DND-41 (cell line): ENCODE results near the gene FAR2.
"Not testable (repeated sequence)": the region's sequence is repeated elsewhere in the genome, so short reads cannot be mapped to it uniquely, and the experiment has no call there.

Experiments used
- ATAC-seq: fragments of 200-7000 bp; cut with Tn5 transposase; 3 replicates; pipeline ENCODE4 v1.9.1; 2021; ENCODE audit warnings: low read depth; ENCODE audit not compliant: insufficient read depth
- DNase-seq: peaks from one replicate; pipeline ENCODE4 v3.0.0-alpha.2; 2020
- H2AFZ ChIP-seq: 2 replicates; pipeline ENCODE4 v1.6.0; 2012; ENCODE audit warnings: low read depth, low read length
- H3K27ac ChIP-seq: 2 replicates; pipeline ENCODE4 v1.5.1; 2012; ENCODE audit warnings: low read length, inconsistent platforms
- H3K27me3 ChIP-seq: fragments of 200-600 bp; sonication (generic); 2 replicates; pipeline ENCODE4 v1.6.0; 2012; ENCODE audit warnings: low read length, mild to moderate bottlenecking, inconsistent platforms; ENCODE audit not compliant: insufficient read depth, poor library complexity
- H3K36me3 ChIP-seq: 2 replicates; pipeline ENCODE4 v1.5.1; 2012; ENCODE audit warnings: low read length, inconsistent platforms; ENCODE audit not compliant: insufficient read depth
- H3K4me1 ChIP-seq: 2 replicates; pipeline ENCODE4 v1.5.1; 2012; ENCODE audit warnings: mild to moderate bottlenecking, low read length; ENCODE audit not compliant: insufficient read depth
- H3K4me2 ChIP-seq: 2 replicates; pipeline ENCODE4 v1.6.0; 2012; ENCODE audit warnings: mild to moderate bottlenecking, moderate library complexity, low read length, inconsistent platforms; ENCODE audit not compliant: insufficient read depth
- H3K4me3 ChIP-seq, 2 experiments: fragments of 200-600 bp in 1 of 2; shearing (Covaris generic) in 1 of 2; 2 replicates each; pipeline ENCODE4 v1.5.1; 2012 to 2016; ENCODE audit warnings: inconsistent platforms in 2 of 2, low read length in 2 of 2, mild to moderate bottlenecking in 2 of 2, low read depth in 1 of 2, moderate library complexity in 1 of 2
- H3K79me2 ChIP-seq: 2 replicates; pipeline ENCODE4 v1.6.0; 2012; ENCODE audit warnings: low read length, inconsistent platforms; ENCODE audit not compliant: insufficient read depth
- H3K9ac ChIP-seq: 2 replicates; pipeline ENCODE4 v1.6.0; 2012; ENCODE audit warnings: low read depth, mild to moderate bottlenecking, inconsistent platforms, low read length, moderate library complexity
- H3K9me3 ChIP-seq: 2 replicates; pipeline ENCODE4 v1.5.1; 2012; ENCODE audit warnings: low read length, moderate library complexity, mild to moderate bottlenecking, inconsistent platforms; ENCODE audit not compliant: insufficient read depth, severe bottlenecking
- H4K20me1 ChIP-seq: 2 replicates; pipeline ENCODE4 v1.6.0; 2012; ENCODE audit warnings: low read length; ENCODE audit not compliant: insufficient read depth
- CTCF ChIP-seq: IDR thresholded peaks from 2 replicates; pipeline ENCODE4 v1.5.1; 2012; ENCODE audit warnings: borderline replicate concordance, low read length, moderate library complexity, mild to moderate bottlenecking; ENCODE audit not compliant: poor library complexity, severe bottlenecking; ENCODE audit errors: extremely low read depth
- EZH2 ChIP-seq: IDR thresholded peaks from 3 replicates; pipeline ENCODE4 v1.6.1; 2012; ENCODE audit warnings: borderline replicate concordance, low read depth, mild to moderate bottlenecking, moderate library complexity, low read length, inconsistent platforms; ENCODE audit not compliant: severe bottlenecking

FAR2 gene

GRCh38 chr12:29253906-29254625 lies 105.0 kb downstream of the FAR2 start:
- Histone ChIP-seq H3K27me3 (no peaks in the 10 kb centered on the region), H3K36me3 (no peaks in the 10 kb centered on the region), H3K4me1 (no peaks in the 10 kb centered on the region), H3K9me3 (no peaks in the 10 kb centered on the region), H4K20me1 (no peaks in the 10 kb centered on the region), H3K79me2 (no peaks in the 10 kb centered on the region), H3K9ac (no peak overlapping the region), H3K4me3 (no peak overlapping the region), H3K4me2 (no peak overlapping the region), H3K27ac (no peak overlapping the region), H2AFZ (no peak overlapping the region)
- no peak for DNase-seq
- TF ChIP-seq CTCF (no peak), EZH2 (no peak)
- no peak for ATAC-seq

- Histone ChIP-seq H3K4me1 (no peaks in the 10 kb centered on the region), H3K79me2 (no peaks in the 10 kb centered on the region), H3K9me3 (no peaks in the 10 kb centered on the region), H3K4me2 (no peak overlapping the region), H4K20me1 (no peaks in the 10 kb centered on the region), H3K27ac (no peak overlapping the region), H3K27me3 (no peaks in the 10 kb centered on the region), H3K9ac (no peak overlapping the region), H3K4me3 (no peak overlapping the region), H3K36me3 (no peaks in the 10 kb centered on the region), H2AFZ (no peak overlapping the region)
- TF ChIP-seq EZH2: no peak
- TF ChIP-seq CTCF: no peak
- DNase-seq: no peak
- no peak for ATAC-seq
Observed at GRCh38 chr12:29255042-29255441, 106.0 kb downstream of the FAR2 start.

- TF ChIP-seq EZH2: no peak
- TF ChIP-seq CTCF: no peak
- no peak overlapping the region for H3K27ac ChIP-seq
- H3K4me1 ChIP-seq: no peaks in the 10 kb centered on the region
- no peak overlapping the region for H3K4me2 ChIP-seq
- ATAC-seq (no peak), DNase-seq (no peak)
- no peaks in the 10 kb centered on the region for H3K27me3 ChIP-seq
- H2AFZ ChIP-seq: no peak overlapping the region
- no peaks in the 10 kb centered on the region for H4K20me1 ChIP-seq
- H3K9ac ChIP-seq: no peak overlapping the region
- H3K9me3 ChIP-seq: peaks cover 6% of the 10 kb centered on the region
- H3K4me3 ChIP-seq: no peak overlapping the region
- H3K36me3 ChIP-seq: no peaks in the 10 kb centered on the region; the same call in 1 of the 2 replicates
- H3K79me2 ChIP-seq: no peaks in the 10 kb centered on the region
Observed at GRCh38 chr12:29256598-29256997, 107.5 kb downstream of the FAR2 start.

- ATAC-seq, H3K9ac ChIP-seq, H3K27ac ChIP-seq, H3K27me3 ChIP-seq, H3K9me3 ChIP-seq, H3K36me3 ChIP-seq, H3K4me3 ChIP-seq, H3K79me2 ChIP-seq, H3K4me2 ChIP-seq, H2AFZ ChIP-seq, H4K20me1 ChIP-seq, H3K4me1 ChIP-seq: not testable (repeated sequence)
- peak; percentile 55 for DNase-seq
Observed at GRCh38 chr12:29257687-29258086, 108.6 kb downstream of the FAR2 start.
